ENCODE measurements around the gene ANGPTL7. TPM values are rescaled to one million over a fixed set of nuclear protein-coding genes. Genes with fewer than 3 reads are reported as not detected.

The ANGPTL7 gene
- total RNA-seq, 2 donors from 2014 or later, result 3.6 to 4.9 TPM

- WGBS, 2 donors, result 96 to 100% methylated on average over 3 of the region's 3 CpGs
- TF ChIP-seq CTCF (IDR thresholded peaks at IDR 0.05) (no peak), POLR2A (IDR thresholded peaks at IDR 0.05) (no peak)
- Histone ChIP-seq H3K4me1 (no peaks in the 10 kb centered on the region), H3K9me3 (no peaks in the 10 kb centered on the region), H3K27me3 (no peaks in the 10 kb centered on the region), H3K4me3 (no peak overlapping the region), H3K27ac (no peak overlapping the region), H3K36me3 (replicated peaks in 1 of 2; ENCODE audit: insufficient read depth in 1 of 2, low read depth in 2 of 2) (peaks cover 0 to 1% of the 10 kb centered on the region in 2 donors)
- ATAC-seq (no peak), DNase-seq (no peak)
- intact Hi-C loops (cut with DNase I), result no loop called here
Observed at GRCh38 chr1:11182884-11183283, 6.3 kb upstream of the ANGPTL7 start.

GRCh38 chr1:11184973-11185372, 4.2 kb upstream of the ANGPTL7 start:
- no peaks in the 10 kb centered on the region for H3K4me1 ChIP-seq
- 80 to 89% methylated on average over 1 of the region's 1 CpG for WGBS, 2 donors
- H3K36me3 ChIP-seq (replicated peaks in 1 of 2; ENCODE audit: insufficient read depth in 1 of 2, low read depth in 2 of 2), result peaks cover 0 to 1% of the 10 kb centered on the region in 2 donors
- no peaks in the 10 kb centered on the region for H3K9me3 ChIP-seq
- H3K4me3 ChIP-seq, result no peak overlapping the region
- ATAC-seq (no peak), DNase-seq (no peak)
- H3K27me3 ChIP-seq, result no peaks in the 10 kb centered on the region
- no peak overlapping the region for H3K27ac ChIP-seq
- intact Hi-C loops (cut with DNase I), result no loop called here
- no peak for TF ChIP-seq CTCF (IDR thresholded peaks at IDR 0.05)
- TF ChIP-seq POLR2A (IDR thresholded peaks at IDR 0.05), result no peak

- no peaks in the 10 kb centered on the region for H3K27me3 ChIP-seq
- no peaks in the 10 kb centered on the region for H3K4me1 ChIP-seq
- H3K9me3 ChIP-seq, result no peaks in the 10 kb centered on the region
- intact Hi-C loops (cut with DNase I), result no loop called here
- no peaks in the 10 kb centered on the region for H3K36me3 ChIP-seq (replicated peaks in 1 of 2; ENCODE audit: insufficient read depth in 1 of 2, low read depth in 2 of 2)
- no peak for DNase-seq
- WGBS, 2 donors, result 61 to 80% methylated on average over 3 of the region's 3 CpGs
- ATAC-seq, result no peak
- no peak overlapping the region for H3K27ac ChIP-seq
- TF ChIP-seq CTCF (IDR thresholded peaks at IDR 0.05) (no peak), POLR2A (IDR thresholded peaks at IDR 0.05) (no peak)
- no peak overlapping the region for H3K4me3 ChIP-seq
Observed at GRCh38 chr1:11187000-11187399, 2.2 kb upstream of the ANGPTL7 start.

GRCh38 chr1:11187494-11187893, 1.7 kb upstream of the ANGPTL7 start:
- no peak overlapping the region for H3K27ac ChIP-seq
- H3K36me3 ChIP-seq (replicated peaks in 1 of 2; ENCODE audit: insufficient read depth in 1 of 2, low read depth in 2 of 2), result no peaks in the 10 kb centered on the region
- TF ChIP-seq CTCF (IDR thresholded peaks at IDR 0.05), result no peak
- TF ChIP-seq POLR2A (IDR thresholded peaks at IDR 0.05), result no peak
- intact Hi-C loops (cut with DNase I), result no loop called here
- DNase-seq (no peak), ATAC-seq (no peak)
- no peaks in the 10 kb centered on the region for H3K4me1 ChIP-seq
- H3K4me3 ChIP-seq, result no peak overlapping the region
- no peaks in the 10 kb centered on the region for H3K9me3 ChIP-seq
- no peaks in the 10 kb centered on the region for H3K27me3 ChIP-seq
- WGBS, 2 donors, result 81 to 88% methylated on average over 2 of the region's 2 CpGs

- no peak overlapping the region for H3K27ac ChIP-seq
- no peaks in the 10 kb centered on the region for H3K9me3 ChIP-seq
- 77 to 87% methylated on average over 2 of the region's 2 CpGs for WGBS, 2 donors
- H3K36me3 ChIP-seq (replicated peaks in 1 of 2; ENCODE audit: insufficient read depth in 1 of 2, low read depth in 2 of 2), result no peaks in the 10 kb centered on the region
- H3K4me1 ChIP-seq, result no peaks in the 10 kb centered on the region
- DNase-seq (no peak), ATAC-seq (no peak)
- TF ChIP-seq POLR2A (IDR thresholded peaks at IDR 0.05) (no peak), CTCF (IDR thresholded peaks at IDR 0.05) (no peak)
- H3K27me3 ChIP-seq, result no peaks in the 10 kb centered on the region
- no peak overlapping the region for H3K4me3 ChIP-seq
- intact Hi-C loops (cut with DNase I), result no loop called here
Observed at GRCh38 chr1:11187931-11188330, 1.2 kb upstream of the ANGPTL7 start.
